Fibroblast of lung (primary cell): ENCODE measurements around the gene GNAO1.

Experiments used
- CTCF ChIP-seq, 2 donors: IDR thresholded peaks in 1 of 2; conservative IDR thresholded peaks in 1 of 2; 1 replicate in 1 of 2; 2 replicates in 1 of 2; pipeline ENCODE4 v1.5.1; 2011 to 2012; ENCODE audit warnings: low read length in 2 of 2, control low read depth in 1 of 2, inconsistent platforms in 1 of 2, low read depth in 1 of 2, mild to moderate bottlenecking in 1 of 2
- EZH2 ChIP-seq: IDR thresholded peaks from 2 replicates; pipeline ENCODE4 v1.5.1; 2012; ENCODE audit warnings: low read length, control low read depth, mild to moderate bottlenecking; ENCODE audit errors: missing control alignments

GRCh38 chr16:56247808-56248207 is 56.5 kb downstream of the GNAO1 start:
- TF ChIP-seq CTCF (conservative IDR thresholded peaks at IDR 0.05 in 1 of 2, IDR thresholded peaks at IDR 0.05 in 1 of 2; ENCODE audit: low read depth in 1 of 2, low read length in 2 of 2) = no peak
- no peak for TF ChIP-seq EZH2
